ENCODE results near the gene NBPF26. TPM values are rescaled to one million over a fixed set of nuclear protein-coding genes. Genes with fewer than 3 reads are reported as not detected.

The NBPF26 gene
- 11.8 and 13.2 TPM in 2 replicates for total RNA-seq

GRCh38 chr1:120723715-120724402, at the start of gene NBPF26:
Gene NBPF26, plus strand, starts transcription at chr1:120723945.

Small RNA genes within 50 kb of the gene (small RNA-seq; reads per million reads assigned to genes)
- 250 reads per million, percentile 99 among the genes with 10 or more reads in this experiment for gene RNVU1-19

Other genes with a start within 250 kb of the NBPF26 start
- gene PPIAL4A, start 165.8 kb downstream of the NBPF26 start, total RNA-seq: not detected in 2 replicates

Data from thoracic aorta endothelial cell (primary cell).